Suprapubic skin (tissue), 4 donors: Measurements from ENCODE around the gene THRB. TPM values are rescaled to one million over a fixed set of nuclear protein-coding genes. Genes with fewer than 3 reads are reported as not detected.

Experiments used
- DNase-seq, 2 donors: peaks; one replicate each; pipeline ENCODE4 v3.0.0-alpha.2; 2019; ENCODE audit warnings: low spot score in 2 of 2
- H3K27ac ChIP-seq: fragments of 200-600 bp; sonication (generic); one replicate; pipeline ENCODE4 v1.5.1; 2019
- H3K27me3 ChIP-seq: fragments of 200-600 bp; sonication (generic); one replicate; pipeline ENCODE4 v1.5.1; 2019
- H3K36me3 ChIP-seq: fragments of 200-600 bp; sonication (generic); one replicate; pipeline ENCODE4 v1.5.1; 2019
- H3K4me1 ChIP-seq: fragments of 200-600 bp; sonication (generic); one replicate; pipeline ENCODE4 v1.5.1; 2019
- H3K4me3 ChIP-seq: fragments of 200-600 bp; sonication (generic); one replicate; pipeline ENCODE4 v1.5.1; 2019; ENCODE audit warnings: mild to moderate bottlenecking
- H3K9me3 ChIP-seq: fragments of 200-600 bp; sonication (generic); one replicate; pipeline ENCODE4 v1.5.1; 2019
- CTCF ChIP-seq, 2 donors: fragments of 200-600 bp in 1 of 2; fragments of 450-650 bp in 1 of 2; sonication (generic) in 1 of 2; IDR thresholded peaks; one replicate each; pipeline ENCODE4 v1.5.1; 2016 to 2019; ENCODE audit warnings: antibody characterized with exemption in 2 of 2, mild to moderate bottlenecking in 1 of 2, moderate library complexity in 1 of 2
- EP300 ChIP-seq: sonication (generic); formaldehyde crosslinking; IDR thresholded peaks from one replicate; pipeline ENCODE4 v1.6.1; 2017; ENCODE audit warnings: antibody characterized with exemption
- POLR2A ChIP-seq, 2 donors: fragments of 450-650 bp; IDR thresholded peaks; one replicate each; pipeline ENCODE4 v1.6.1; 2017; ENCODE audit warnings: antibody characterized with exemption in 2 of 2, mild to moderate bottlenecking in 2 of 2, moderate library complexity in 2 of 2
- POLR2AphosphoS5 ChIP-seq, 3 donors: sonication (generic); formaldehyde crosslinking; IDR thresholded peaks; one replicate each; pipeline ENCODE4 v1.6.1; 2017; ENCODE audit warnings: antibody characterized with exemption in 3 of 3
- WGBS: methylation state at CpG from one replicate; pipeline ENCODE4 v1.1.5; 2018; 5-methylcytosine and 5-hydroxymethylcytosine counted together
- total RNA-seq, 4 donors: library from RNA; depleted of rRNA; stranded (reverse); fragments of >200 nt; gene quantifications; one replicate each; pipeline ENCODE4 v1.1.0, GENCODE V29; 2016

Gene THRB
- total RNA-seq, 4 donors from 2014 or later, result 16.6 to 32.9 (median 24.4) TPM

GRCh38 chr3:24177201-24177600 lies 317.4 kb downstream of the THRB start:
- Histone ChIP-seq H3K27ac (no peak overlapping the region), H3K4me1 (no peaks in the 10 kb centered on the region), H3K27me3 (no peaks in the 10 kb centered on the region), H3K4me3 (no peak overlapping the region), H3K36me3 (no peaks in the 10 kb centered on the region), H3K9me3 (no peaks in the 10 kb centered on the region)
- no peak for TF ChIP-seq EP300
- TF ChIP-seq POLR2AphosphoS5 (IDR thresholded peaks at IDR 0.05), result no peak
- TF ChIP-seq POLR2A (IDR thresholded peaks at IDR 0.05), result no peak
- TF ChIP-seq CTCF (IDR thresholded peaks at IDR 0.05), result no peak
- DNase-seq, result no peak
- 40% methylated on average over 5 of the region's 5 CpGs for WGBS

GRCh38 chr3:24174614-24175013 lies 320.0 kb downstream of the THRB start:
- H3K27me3 ChIP-seq, result no peaks in the 10 kb centered on the region
- H3K4me3 ChIP-seq, result no peak overlapping the region
- no peak for TF ChIP-seq CTCF (IDR thresholded peaks at IDR 0.05)
- no peak for TF ChIP-seq POLR2A (IDR thresholded peaks at IDR 0.05)
- no peak for TF ChIP-seq POLR2AphosphoS5 (IDR thresholded peaks at IDR 0.05)
- TF ChIP-seq EP300, result no peak
- 96% methylated on average over 2 of the region's 2 CpGs for WGBS
- H3K27ac ChIP-seq, result no peak overlapping the region
- no peaks in the 10 kb centered on the region for H3K36me3 ChIP-seq
- DNase-seq, result no peak
- no peaks in the 10 kb centered on the region for H3K4me1 ChIP-seq
- H3K9me3 ChIP-seq, result no peaks in the 10 kb centered on the region

GRCh38 chr3:24168977-24169376 lies 325.7 kb downstream of the THRB start:
- no peaks in the 10 kb centered on the region for H3K36me3 ChIP-seq
- no peak for TF ChIP-seq EP300
- TF ChIP-seq CTCF (IDR thresholded peaks at IDR 0.05), result no peak
- no peak for TF ChIP-seq POLR2A (IDR thresholded peaks at IDR 0.05)
- no peak for TF ChIP-seq POLR2AphosphoS5 (IDR thresholded peaks at IDR 0.05)
- H3K4me3 ChIP-seq, result no peak overlapping the region
- H3K9me3 ChIP-seq, result no peaks in the 10 kb centered on the region
- no peaks in the 10 kb centered on the region for H3K4me1 ChIP-seq
- no peak overlapping the region for H3K27ac ChIP-seq
- 80% methylated on average over 3 of the region's 3 CpGs for WGBS
- no peak for DNase-seq
- no peaks in the 10 kb centered on the region for H3K27me3 ChIP-seq

- Histone ChIP-seq H3K27me3 (no peaks in the 10 kb centered on the region), H3K27ac (no peak overlapping the region), H3K36me3 (no peaks in the 10 kb centered on the region), H3K4me3 (no peak overlapping the region), H3K4me1 (no peaks in the 10 kb centered on the region), H3K9me3 (no peaks in the 10 kb centered on the region)
- DNase-seq, result no peak
- 59% methylated on average over 3 of the region's 3 CpGs for WGBS
- TF ChIP-seq POLR2A (IDR thresholded peaks at IDR 0.05) (no peak), CTCF (IDR thresholded peaks at IDR 0.05) (no peak), POLR2AphosphoS5 (IDR thresholded peaks at IDR 0.05) (no peak), EP300 (no peak)
Measured at GRCh38 chr3:24167429-24167828, 327.2 kb downstream of the THRB start.

- Histone ChIP-seq H3K9me3 (no peaks in the 10 kb centered on the region), H3K27me3 (no peaks in the 10 kb centered on the region), H3K4me3 (no peak overlapping the region), H3K4me1 (no peaks in the 10 kb centered on the region), H3K36me3 (no peaks in the 10 kb centered on the region), H3K27ac (no peak overlapping the region)
- no peak for DNase-seq
- 90% methylated on average over 5 of the region's 5 CpGs for WGBS
- TF ChIP-seq EP300 (no peak), CTCF (IDR thresholded peaks at IDR 0.05) (no peak)
Measured at GRCh38 chr3:24166515-24166914, 328.1 kb downstream of the THRB start.
